Eye (tissue), 1 donor: ENCODE data around the gene REC8.
"Not testable (repeated sequence)": the region's sequence is repeated elsewhere in the genome, so short reads cannot be mapped to it uniquely, and the experiment has no call there.

Experiments
- DNase-seq: peaks from one replicate; pipeline ENCODE4 v3.0.0-alpha.2; 2015

Gene REC8

DNA sequence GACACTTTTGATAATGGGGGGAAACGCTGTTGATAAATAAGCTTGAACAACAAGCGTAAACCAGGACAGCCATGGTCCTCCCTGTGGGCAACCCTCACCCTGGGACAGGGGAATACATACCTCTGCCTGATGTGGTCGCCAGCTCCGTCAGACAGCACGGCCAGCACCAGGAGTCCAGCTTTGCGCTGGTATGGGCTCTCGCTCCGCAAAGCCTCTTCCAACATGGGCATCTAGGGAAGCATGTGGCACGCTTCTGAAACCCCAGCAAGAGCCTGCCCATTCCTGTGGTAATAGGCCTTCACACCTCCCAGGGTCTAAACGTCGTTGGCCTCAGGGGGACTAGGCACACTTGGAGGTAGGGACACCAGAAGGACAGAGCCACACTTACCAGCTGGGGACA lies 13.9 kb downstream of the REC8 start:
- no peak for DNase-seq

DNA sequence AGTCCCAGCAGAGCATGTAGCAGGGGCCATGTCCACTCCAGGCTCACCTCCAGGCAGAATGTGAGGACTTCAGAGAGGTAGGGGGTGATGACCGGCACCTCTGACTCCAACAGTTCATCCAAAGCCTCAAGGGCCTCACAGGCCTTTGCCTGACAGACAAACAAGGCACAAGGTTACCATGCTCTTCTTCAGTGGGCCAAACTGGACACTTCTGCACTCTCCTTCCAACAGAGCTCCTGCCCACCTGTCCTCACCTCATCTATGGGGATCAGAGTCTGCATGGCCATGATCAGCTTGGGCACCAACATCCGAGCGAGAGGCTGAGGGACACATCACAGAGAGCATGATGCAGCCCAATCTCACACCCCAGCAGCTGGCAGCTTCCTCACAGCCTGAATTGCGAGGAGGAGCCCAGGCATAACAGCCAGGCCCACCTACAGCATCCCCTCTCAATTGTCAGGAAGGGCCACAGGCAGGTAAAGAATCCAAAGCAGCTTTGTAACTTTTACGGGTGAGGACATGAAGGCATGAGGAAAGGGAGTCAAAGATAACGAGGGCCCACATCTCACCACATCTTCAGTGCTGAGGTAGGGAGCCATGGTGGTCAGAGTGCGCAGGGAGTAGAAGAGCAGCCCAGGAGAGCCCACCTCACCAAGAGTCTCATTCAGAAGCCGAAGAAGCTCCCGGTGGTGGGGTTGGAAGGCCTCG lies 15.1 kb downstream of the REC8 start:
- no peak for DNase-seq

DNA sequence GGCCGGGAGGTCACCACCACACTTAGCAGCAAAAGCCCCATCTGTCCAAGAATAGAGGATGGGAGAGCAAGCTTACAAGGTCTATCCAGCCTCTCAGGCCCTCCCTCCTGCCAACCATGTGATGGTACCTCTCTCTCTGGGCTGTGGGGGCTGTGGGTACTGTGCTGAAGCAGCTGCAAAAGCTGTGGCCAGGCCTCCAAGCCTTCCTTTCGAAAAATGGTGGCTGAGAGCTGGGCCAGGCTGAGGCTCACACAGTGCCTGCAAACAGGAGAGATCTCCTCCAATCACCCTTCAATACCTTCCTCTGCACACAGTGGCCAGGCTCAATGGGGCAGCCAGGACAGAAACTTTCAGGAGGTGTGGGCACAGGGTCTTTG lies 15.6 kb downstream of the REC8 start:
- no peak for DNase-seq

DNA sequence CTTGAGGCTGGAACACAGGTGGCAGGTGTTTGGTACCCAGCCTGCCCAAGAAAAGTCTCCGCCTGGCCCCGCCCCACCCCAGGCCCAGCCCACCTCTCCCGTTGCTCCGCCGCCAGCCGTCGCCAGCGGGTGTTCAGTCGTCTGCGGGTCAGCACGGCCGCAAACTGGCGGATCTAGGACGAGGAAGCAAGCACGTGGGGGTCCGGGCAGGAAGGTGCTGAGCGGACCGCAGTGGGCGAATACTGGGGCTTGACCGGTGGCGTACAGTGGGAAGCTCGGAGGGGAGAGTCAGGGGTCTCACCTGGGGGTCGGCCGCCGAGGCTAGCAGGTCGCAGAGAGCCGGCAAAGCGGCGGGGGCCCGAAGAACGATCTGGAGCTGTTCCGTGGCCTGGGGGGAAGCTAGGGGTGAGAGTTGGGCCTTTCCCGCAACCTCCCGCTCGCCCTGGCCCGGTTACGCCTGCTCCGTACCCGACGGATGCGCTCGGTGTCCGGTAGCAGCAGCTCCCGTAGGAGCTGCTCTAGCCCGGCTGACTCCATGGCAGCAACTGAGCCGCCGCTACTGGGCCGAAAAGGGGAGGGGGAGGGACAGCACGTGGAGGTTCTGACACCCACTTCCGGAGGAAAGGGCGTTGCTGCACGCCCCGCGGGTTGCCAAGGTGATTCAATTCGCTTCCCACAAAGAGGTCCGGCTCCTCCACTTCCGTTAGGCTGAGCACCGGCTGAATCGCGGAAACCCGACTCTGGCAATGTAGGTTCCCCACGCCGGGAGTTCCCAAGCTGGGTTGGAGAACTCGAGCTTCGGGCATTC lies 16.6 kb downstream of the REC8 start, which contains the start of gene IPO4:
TSS of gene IPO4 (minus strand) at position 566 of the 808 bp plus-strand sequence. CDS start at position 537, 29 bp downstream.
- DNase-seq: peak; percentile 98

DNA sequence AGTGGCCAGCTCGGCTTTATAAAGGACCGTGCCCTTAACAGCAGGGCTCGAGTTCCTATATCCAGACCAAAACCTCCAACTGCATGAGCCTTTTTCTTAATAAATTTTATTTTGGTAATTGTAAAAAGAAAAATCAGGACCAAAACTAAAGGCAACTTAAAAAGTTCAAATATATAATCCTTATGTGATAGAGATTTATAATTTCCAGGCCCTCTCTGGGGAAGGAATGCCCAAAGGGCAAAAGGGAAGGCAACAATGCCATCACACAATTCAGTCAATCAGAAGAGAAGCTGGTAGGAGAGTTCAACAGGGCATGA lies 17.1 kb downstream of the REC8 start:
- DNase-seq: no peak

DNA sequence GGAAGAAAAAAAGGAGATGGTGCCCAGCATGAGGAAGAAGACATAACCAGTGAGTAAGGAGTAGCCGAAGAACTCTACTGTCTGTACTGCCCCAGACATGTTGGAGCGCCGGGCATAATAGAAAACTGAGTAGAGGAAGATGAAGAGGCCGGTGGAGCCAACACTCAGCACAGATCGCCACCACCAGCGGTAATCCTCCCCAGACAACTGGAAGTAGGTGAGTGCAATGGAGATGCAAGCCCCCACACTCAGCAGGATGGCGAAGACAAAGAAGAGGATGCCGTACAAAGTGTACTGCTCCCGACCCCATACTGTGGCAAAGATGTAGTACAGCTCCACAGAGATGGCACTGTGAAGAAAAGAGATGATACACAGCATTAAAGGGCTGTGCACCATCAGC lies 17.6 kb downstream of the REC8 start:
- no peak for DNase-seq

DNA sequence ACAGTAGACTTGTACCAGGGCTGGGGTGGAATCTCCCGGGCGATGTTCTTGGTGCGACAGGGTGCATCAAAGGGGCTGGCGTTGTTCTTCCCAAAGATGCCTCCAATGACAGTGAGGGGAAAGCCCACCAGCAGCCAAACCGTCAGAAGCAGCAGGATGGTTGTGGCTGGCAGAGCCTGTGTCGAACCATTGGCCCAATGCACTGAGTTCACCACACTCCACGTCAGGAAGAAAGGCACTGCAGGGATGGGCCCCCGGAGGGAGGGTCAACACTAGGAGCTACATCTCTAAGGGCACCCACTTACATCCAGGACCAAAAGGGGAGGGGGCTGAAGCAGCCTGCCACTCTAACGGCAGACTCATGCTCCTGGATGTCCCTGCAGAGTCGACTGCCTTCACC lies 18.5 kb downstream of the REC8 start:
- no peak for DNase-seq

DNA sequence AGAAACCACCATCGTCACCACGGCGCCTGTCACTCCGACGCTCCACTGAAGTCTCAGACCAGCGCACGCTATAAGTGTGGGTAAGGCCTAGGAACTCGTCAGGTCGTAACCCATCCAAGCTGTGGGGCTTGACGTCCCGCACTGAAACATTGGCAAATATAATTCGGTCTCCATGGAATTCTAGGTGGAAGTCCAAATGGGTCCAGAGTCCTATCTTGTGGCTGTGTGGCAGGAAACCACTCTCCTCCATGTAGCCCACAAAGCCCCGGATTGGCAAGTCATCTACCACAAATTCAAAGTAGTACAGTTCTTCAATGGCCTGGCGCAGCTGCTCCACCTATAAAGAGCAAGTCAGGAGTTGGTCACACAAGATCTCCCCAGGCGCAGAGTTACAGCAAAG lies 21.1 kb downstream of the REC8 start:
- no peak for DNase-seq

DNA sequence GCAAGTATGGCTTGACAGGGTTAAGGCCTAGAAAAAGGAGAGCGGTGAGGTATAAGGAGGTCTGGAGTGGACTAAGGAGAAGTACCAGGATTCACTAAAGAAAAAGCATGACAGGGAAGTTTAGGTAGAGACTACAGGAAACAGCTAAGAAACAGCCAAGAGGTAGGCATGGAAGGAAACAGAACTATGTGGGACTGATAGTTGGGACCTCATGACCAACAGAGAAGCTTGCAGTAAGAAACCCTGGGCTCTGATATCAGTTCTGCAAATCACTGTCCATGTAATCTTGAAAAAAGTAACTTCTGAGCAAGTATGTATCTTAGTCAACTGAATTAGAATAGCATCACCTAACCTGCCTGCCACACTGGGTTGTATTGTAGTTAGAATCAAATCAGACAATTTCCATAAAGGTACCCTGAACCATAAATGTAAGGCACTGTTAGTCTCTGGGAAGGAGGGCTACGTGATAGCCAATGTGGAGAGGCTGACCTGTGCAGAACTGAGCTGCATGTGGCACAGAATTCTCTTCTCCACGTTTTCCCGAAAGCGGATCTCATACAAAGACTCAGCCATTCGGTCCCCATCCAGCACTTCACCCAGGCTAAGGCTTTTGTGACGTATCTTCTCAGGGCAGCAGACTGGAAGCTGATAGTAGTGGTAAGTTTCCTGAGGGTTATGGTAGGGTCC lies 22.4 kb downstream of the REC8 start:
- DNase-seq: no peak

DNA sequence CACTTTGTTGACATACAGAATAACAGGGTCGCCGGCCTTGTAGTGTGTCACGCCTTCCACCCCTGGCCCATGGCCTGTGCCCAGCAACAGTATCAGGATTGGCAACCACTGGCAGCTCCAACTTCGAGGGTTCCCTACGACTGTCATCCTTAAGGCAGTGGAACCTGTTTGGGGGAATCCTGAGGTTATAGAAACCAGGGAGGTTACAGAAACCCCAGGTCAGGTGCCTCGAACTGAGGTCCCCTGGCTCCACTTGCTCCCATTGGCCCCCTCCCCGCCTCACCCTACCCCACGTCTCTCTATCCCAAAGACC lies 22.9 kb downstream of the REC8 start:
- DNase-seq: no peak

DNA sequence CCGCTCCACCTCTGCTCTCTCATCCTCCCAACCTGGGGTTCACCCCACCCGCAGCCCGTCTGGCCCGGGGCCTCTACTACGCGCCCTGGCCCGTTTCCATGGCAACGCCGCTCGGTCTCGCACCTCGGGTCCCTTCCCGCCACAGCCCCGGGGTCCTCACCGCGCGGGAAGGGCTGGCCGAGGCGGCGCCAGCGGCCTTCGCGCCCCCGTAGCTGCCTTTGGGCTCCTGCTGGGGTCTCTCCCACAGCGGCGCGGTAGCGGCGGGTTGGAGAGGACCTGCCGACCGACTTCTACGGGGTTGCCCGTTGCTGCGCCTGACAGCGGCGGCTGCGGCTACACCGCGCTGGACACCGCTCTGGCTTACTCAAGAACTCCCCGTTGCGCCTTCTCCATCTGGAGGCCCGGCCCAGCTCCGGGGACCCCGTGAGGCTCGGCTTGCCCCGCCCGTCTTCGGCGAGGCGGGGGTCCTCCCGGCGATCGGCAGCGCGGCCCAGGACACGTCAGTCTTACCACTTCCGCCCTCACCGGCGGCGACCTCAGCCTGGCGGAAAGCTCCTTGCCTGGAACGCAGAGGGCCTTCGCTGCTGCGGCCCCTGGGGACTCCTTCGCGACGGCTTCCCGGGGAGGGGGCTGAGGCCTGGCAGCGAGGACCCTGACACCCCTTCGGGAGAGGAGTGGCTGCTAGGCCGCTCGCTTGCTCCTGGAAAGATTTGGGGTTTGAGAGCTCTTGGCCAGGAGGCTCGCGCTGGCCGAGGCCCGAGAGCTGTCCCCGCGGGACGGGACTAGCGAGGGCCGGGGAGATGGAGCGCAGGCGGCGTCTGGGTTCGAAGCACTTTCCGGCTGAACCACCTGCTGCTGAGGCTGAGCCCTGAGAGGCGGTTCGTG lies 23.5 kb downstream of the REC8 start, which contains the start of gene TM9SF1:
TSS of gene TM9SF1 (minus strand) at position 256 of the 885 bp plus-strand sequence. CDS start 422 bp downstream, outside the sequence.
- peak; percentile 93 for DNase-seq

DNA sequence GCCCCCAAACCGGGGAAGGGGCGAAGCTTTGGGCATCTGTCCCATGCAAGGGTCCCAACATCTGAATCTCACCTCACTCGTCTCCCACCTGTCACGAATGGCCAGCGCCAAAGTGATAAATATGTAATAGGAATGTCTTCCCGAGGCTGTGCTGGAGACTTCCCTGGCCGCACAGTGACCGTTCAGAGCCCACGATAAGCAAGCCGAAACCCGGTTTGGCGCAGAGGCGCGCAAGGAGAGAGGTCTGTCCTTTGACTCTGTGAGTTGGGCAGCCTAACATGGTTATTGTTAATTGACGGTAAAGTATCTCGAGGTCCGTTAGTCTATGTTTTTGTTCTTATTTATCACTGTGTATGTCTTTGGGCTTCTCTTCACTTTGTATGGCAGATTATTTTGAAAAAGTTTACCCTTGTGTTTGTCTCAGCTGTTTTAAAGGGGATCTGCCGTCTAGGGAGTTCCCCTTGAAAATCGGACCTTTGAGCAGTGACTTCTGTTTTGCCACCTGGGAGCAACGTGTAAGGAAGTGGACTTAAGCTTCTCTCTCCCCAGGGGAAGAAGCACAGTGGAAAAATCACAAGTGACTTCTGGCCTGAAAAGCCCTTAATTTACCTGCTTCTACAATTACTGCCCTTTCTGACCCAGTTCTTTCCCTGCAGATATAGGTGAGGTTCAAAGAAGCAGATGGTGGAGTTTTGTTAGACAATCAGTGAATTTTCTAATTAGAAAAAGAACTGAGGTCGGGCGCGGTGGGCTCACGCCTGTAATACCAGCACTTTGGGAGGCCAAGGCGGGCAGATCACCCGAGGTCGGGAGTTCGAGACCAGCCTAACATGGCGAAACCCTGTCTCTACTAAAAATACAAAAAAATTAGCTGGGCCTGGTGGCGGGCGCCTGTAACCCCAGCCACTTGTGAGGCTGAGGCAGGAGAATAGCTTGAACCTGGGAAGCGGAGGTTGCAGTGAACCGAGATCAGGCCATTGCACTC lies 24.5 kb downstream of the REC8 start:
- peak; percentile 25 for DNase-seq

DNA sequence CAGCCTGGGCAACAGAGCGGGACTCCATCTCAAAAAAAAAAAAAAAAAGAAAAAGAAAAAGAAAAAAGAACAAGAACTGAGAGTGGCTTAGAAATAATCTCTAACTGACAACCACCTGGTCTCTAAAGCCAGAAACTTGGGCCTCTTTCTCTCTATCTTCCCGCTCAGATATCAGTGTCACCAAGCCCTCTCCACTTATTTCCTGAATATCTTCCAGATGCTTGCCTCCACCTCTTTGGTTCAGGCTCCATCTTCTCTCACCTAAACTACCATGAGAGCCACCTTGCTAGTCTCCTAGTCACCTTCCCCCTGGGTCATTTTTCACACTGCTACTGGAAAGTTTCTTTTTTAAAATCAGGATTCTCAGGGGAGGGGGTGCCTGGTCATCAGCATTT lies 25.2 kb downstream of the REC8 start:
- no peak for DNase-seq

DNA sequence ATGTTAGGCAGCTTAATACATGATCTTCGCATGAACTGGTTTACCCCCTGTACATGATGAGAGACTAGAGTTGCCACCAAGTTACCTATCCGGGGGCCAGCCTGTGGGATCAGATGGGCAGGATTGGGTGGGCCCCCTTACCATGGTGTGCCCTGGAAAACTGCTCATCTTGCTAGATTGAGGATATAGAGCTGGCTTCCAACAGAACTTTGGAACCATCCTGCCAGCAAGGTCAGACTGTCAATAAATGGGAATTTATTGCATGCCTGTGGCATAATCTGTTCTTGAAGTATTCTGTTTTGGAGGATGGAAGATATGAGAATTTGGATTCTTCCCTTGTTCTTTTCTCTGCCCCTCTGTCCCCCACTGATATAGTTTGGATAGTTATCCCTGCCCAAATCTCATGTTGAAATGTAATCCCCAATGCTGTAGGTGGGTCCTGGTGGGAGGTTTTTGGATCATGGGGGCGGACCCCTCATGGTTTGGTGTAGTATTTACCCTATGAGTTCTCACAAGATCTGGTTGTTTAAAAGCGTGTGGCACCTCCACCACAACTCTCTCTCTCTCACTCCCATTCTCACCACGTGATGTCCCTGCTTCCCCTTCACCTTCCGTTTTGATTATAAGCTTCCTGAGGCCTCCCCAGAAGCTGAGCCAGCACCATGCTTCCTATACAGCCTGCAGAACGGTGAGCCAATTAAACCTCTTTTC lies 27.1 kb downstream of the REC8 start:
- DNase-seq: no peak

DNA sequence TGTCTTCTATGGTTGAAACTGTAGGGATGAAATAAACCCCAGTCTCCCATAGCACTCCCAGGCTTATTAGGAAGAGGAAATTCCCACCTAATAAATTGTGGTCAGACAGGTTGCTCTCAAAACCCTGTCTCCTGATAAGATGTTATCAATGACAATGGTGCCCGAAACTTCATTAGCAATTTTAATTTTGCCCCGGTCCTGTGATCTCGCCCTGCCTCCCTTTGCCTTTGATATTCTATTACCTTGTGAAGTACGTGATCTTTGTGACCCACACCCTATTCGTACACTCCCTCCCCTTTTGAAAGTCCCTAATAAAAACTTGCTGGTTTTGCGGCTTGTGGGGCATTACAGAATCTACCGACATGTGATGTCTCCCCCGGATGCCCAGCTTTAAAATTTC lies 30.7 kb downstream of the REC8 start:
- not testable (repeated sequence) for DNase-seq

DNA sequence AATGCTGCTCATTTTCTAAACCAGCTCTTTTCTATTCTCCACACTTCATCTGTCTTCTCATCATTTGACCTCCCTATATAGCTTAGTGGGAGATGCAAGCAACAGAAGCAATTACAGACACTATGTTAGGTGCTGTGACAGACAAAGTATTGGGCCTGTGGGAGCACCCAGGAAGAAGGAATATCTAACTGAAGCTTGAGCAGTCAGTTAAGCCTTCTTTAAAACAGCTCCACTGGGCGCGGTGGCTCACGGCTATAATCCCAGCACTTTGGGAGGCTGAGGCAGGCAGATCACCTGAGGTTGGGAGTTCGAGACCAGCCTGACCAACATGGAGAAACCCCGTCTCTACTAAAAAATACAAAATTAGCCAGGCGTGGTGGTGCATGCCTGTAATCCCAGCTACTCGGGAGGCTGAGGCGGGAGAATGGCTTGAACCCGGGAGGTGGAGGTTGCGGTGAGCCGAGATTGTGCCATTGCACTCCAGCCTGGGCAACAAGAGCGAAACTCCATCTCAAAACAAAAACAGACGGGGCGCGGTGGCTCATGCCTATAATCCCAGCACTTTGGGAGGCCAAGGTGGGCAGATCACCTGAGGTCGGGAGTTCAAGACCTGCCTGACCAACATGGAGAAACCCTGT lies 31.5 kb downstream of the REC8 start:
- DNase-seq: not testable (repeated sequence)

DNA sequence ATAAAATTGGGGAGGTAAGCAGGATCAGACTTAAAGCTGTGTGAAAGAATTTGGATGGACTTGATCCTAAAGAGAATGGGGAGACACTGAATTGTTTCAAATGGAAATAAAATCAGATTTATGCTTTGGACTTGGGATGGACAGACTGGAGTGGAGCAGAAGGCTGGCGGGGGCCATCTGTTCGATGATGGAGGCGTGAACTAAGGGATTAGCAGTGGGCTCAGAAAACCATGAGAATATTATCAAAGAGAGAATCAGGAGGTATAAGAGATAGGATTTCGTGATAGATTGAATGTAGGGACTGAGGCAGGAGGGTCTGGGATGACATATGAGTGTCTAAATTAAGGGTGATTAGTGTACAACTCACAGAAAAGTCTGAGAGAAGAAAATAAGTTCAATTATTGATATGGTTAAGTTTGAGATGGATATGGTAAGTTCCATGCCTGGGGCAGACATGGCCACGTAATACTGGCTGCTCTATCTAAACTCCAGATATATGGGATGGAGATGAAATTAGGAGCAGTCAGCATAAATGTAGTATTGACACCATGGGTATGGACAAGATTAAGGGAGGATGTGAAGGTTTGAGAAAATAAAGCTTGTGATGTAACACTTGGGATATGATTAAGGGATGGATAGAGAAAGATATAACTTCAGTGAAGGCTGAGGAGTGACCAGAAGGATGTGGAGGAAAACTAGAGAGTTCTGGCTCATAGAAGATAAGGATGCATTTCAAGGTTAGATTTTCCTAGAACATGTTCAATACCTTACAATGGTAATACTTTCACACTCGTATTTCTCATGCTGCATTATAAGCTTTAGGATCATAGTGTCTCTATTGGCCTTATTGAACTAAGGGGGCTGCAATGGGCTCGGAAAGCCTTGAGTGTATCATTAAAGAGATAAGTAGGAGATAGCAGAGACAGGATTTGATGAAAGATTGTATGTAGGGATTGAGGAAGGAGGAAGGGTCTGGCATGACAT lies 32.6 kb downstream of the REC8 start:
- DNase-seq: no peak

DNA sequence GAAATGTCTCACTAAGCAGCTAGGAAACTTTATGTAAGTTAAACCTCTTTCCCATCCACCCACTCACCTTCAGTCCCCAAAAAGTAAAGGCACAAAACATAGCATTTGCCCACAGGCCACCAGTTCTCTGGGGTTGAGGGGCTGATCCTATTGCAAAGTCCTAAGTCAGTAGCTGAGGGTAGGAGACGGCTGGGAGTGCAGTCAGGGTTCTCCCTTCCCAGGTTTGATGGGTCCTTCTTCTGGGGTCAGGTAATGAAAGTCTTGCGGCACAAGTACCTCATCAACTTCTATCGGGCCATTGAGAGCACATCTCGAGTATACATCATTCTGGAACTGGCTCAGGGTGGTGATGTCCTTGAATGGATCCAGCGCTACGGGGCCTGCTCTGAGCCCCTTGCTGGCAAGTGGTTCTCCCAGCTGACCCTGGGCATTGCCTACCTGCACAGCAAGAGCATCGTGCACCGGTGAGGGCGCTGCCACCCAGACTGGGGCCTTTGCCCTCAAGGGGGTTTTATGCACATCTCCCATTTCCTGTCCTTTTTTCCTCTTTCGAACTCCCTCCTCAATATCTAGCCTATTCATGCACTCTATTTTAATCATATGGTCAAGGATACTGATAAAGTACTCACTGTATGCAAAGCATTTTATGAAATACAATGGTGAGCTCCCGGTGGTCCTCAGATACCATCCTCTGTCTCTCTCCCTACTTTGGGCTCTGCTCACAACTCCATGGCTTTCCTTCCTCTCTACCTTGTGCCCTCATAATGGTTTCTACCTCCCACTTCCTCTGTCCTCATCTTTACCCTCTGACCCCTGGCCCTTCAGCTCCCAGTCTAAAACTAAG lies 34.6 kb downstream of the REC8 start:
- no peak for DNase-seq
